ENCODE data around the gene PKD2. TPM values are rescaled to one million over a fixed set of nuclear protein-coding genes. Genes with fewer than 3 reads are reported as not detected.

Gene PKD2
- total and polyA plus RNA-seq, 2 of the 4 experiments (the other 2 are of a cell fraction) = 43.8 to 51.3 TPM

DNA sequence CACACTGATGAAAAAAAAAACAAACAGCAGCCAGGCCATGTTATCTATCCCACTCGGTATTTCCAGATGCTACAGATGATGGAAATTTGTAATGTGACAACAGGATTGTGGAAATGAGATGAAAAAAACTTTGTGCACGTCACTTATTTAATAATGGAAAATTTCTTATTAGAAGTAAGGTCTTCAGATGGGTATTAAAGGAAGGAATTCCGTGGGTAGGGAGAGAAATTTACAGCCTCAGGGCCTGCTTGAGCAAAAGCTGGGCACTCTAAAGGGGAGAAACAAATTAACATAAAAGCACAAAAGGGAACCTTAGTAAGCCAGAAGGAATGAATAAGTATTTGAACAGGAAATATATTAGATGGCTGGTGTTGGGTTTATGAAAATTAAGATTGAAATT lies 4.2 kb upstream of the PKD2 start:
- ATAC-seq (ENCODE audit: low read depth) (no peak), DNase-seq (no peak)
- no TSS peak for BruUV-seq (replicated peaks)
- Histone ChIP-seq H2BK15ac (ENCODE audit: low read depth, low read length) (no peak overlapping the region), H3K9ac (ENCODE audit: low read depth, low read length) (no peak overlapping the region), H4K5ac (ENCODE audit: low read depth, low read length) (no peak overlapping the region), H3K9me3 (ENCODE audit: control insufficient read depth, insufficient read depth, low read length) (no peaks in the 10 kb centered on the region), H2BK20ac (ENCODE audit: low read depth, low read length) (no peak overlapping the region), H2AFZ (replicated peaks; ENCODE audit: low read length, poor library complexity) (no peak overlapping the region), H4K8ac (ENCODE audit: low read depth in 2 of 2, low read length in 2 of 2) (no peak overlapping the region), H3K4ac (ENCODE audit: low read depth, low read length) (no peak overlapping the region), H4K20me1 (ENCODE audit: insufficient read depth, low read length) (no peaks in the 10 kb centered on the region), H3K56ac (ENCODE audit: extremely low read depth, insufficient read depth, low read length) (no peak overlapping the region), H3K36me3 (ENCODE audit: control insufficient read depth, insufficient read depth, low read length) (no peaks in the 10 kb centered on the region), H3K4me2 (ENCODE audit: low read depth, low read length) (no peak overlapping the region), H3K79me1 (ENCODE audit: low read depth in 1 of 2, low read length in 2 of 2) (peaks cover 0 to 7% of the 10 kb centered on the region in 2 experiments; a peak in 1 of 4 replicates), H3K14ac (replicated peaks; ENCODE audit: low read depth, low read length) (no peak overlapping the region), H4K91ac (ENCODE audit: insufficient read depth, low read depth, low read length) (no peak overlapping the region), H2AK9ac (replicated peaks; ENCODE audit: low read depth, low read length, poor library complexity) (no peak overlapping the region), H3K4me3 (ENCODE audit: insufficient read depth, low read depth, low read length) (no peak overlapping the region), H3K9me1 (ENCODE audit: insufficient read depth, low read length) (no peaks in the 10 kb centered on the region; the same call in 1 of the 2 replicates), H2AK5ac (ENCODE audit: low read depth, low read length) (no peak overlapping the region), H3K27ac (ENCODE audit: insufficient read depth, low read length) (no peak overlapping the region), H2BK5ac (ENCODE audit: low read depth, low read length, poor library complexity, severe bottlenecking) (no peak overlapping the region), H3K18ac (ENCODE audit: low read depth, low read length) (no peak overlapping the region), H3K23ac (ENCODE audit: low read depth, low read length) (no peak overlapping the region), H2BK120ac (ENCODE audit: low read depth, low read length) (no peak overlapping the region), H3K4me1 (ENCODE audit: control insufficient read depth, insufficient read depth, low read length) (0 out of 2 replicates have a peak, but pooled peaks cover 6% of the 10 kb centered on the region), H3K27me3 (ENCODE audit: control insufficient read depth, insufficient read depth, low read length) (no peaks in the 10 kb centered on the region)
- dilution Hi-C loops (cut with HindIII; ENCODE audit: low sequenced_read_pairs, unreplicated experiment) (no loop called here), intact Hi-C loops (cut with micrococcal nuclease) (no loop called here), in situ Hi-C loops (cut with MboI; ENCODE audit: low sequenced_read_pairs) (no loop called here)
- CTCF ChIA-PET = no interaction called here
- WGBS, 2 experiments (ENCODE audit: extremely low coverage in 2 of 2, insufficient read length in 1 of 2) = no CpG with 5 or more reads among the region's 3 CpGs
- POLR2A ChIA-PET (ENCODE audit: unreplicated experiment) = no interaction called here
- TF ChIP-seq, protein P1, sequence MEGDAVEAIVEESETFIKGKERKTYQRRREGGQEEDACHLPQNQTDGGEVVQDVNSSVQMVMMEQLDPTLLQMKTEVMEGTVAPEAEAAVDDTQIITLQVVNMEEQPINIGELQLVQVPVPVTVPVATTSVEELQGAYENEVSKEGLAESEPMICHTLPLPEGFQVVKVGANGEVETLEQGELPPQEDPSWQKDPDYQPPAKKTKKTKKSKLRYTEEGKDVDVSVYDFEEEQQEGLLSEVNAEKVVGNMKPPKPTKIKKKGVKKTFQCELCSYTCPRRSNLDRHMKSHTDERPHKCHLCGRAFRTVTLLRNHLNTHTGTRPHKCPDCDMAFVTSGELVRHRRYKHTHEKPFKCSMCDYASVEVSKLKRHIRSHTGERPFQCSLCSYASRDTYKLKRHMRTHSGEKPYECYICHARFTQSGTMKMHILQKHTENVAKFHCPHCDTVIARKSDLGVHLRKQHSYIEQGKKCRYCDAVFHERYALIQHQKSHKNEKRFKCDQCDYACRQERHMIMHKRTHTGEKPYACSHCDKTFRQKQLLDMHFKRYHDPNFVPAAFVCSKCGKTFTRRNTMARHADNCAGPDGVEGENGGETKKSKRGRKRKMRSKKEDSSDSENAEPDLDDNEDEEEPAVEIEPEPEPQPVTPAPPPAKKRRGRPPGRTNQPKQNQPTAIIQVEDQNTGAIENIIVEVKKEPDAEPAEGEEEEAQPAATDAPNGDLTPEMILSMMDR (conservative IDR thresholded peaks at IDR 0.05; ENCODE audit: low read depth, low read length) = no peak
- TF ChIP-seq, protein P2, sequence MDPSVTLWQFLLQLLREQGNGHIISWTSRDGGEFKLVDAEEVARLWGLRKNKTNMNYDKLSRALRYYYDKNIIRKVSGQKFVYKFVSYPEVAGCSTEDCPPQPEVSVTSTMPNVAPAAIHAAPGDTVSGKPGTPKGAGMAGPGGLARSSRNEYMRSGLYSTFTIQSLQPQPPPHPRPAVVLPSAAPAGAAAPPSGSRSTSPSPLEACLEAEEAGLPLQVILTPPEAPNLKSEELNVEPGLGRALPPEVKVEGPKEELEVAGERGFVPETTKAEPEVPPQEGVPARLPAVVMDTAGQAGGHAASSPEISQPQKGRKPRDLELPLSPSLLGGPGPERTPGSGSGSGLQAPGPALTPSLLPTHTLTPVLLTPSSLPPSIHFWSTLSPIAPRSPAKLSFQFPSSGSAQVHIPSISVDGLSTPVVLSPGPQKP (IDR thresholded peaks at IDR 0.05; ENCODE audit: borderline replicate concordance, low read depth, low read length) = no peak
- no peak for TF ChIP-seq POLR2A (IDR thresholded peaks at IDR 0.05; ENCODE audit: low read depth, low read length)
- TF ChIP-seq SMC3 (IDR thresholded peaks at IDR 0.05; ENCODE audit: low read depth, low read length) = no peak
- TF ChIP-seq CEBPB (IDR thresholded peaks at IDR 0.05; ENCODE audit: low read depth, low read length) = no peak
- TF ChIP-seq RCOR1 (IDR thresholded peaks at IDR 0.05; ENCODE audit: insufficient replicate concordance, low read length) = no peak
- no peak for TF ChIP-seq RAD21 (IDR thresholded peaks at IDR 0.05; ENCODE audit: low read length)
- no peak for TF ChIP-seq NFE2L2 (IDR thresholded peaks at IDR 0.05; ENCODE audit: low read depth, low read length)

Data from IMR-90 (cell line).